GM12891 (cell line): ENCODE measurements around the gene PAPSS2.

Experiments used
- DNase-seq: peaks from one replicate; pipeline ENCODE4 v3.0.0; 2011; ENCODE audit warnings: low spot score; ENCODE audit not compliant: insufficient read length
- FAIRE-seq: peaks from 2 replicates; lab custom pipeline; 2011; peaks lifted over from hg19 to GRCh38; lab: Jason Lieb, UNC
- PAX5 ChIP-seq: IDR thresholded peaks from 2 replicates; pipeline ENCODE4 v1.6.1; 2011; ENCODE audit warnings: low read length, moderate library complexity, mild to moderate bottlenecking; ENCODE audit not compliant: insufficient read depth, severe bottlenecking
- POLR2A ChIP-seq: IDR thresholded peaks from 2 replicates; pipeline ENCODE4 v1.6.1; 2011; ENCODE audit warnings: low read depth, low read length, control low read depth
- POLR2AphosphoS5 ChIP-seq: IDR thresholded peaks from 2 replicates; pipeline ENCODE4 v1.6.1; 2011; ENCODE audit warnings: low read depth, low read length, control low read depth
- POU2F2 ChIP-seq: IDR thresholded peaks from 2 replicates; pipeline ENCODE4 v1.6.1; 2011; ENCODE audit warnings: low read depth, mild to moderate bottlenecking, control low read depth, low read length, moderate library complexity
- SPI1 ChIP-seq: IDR thresholded peaks from 2 replicates; pipeline ENCODE4 v1.6.1; 2011; ENCODE audit warnings: low read depth, low read length, control low read depth
- TAF1 ChIP-seq: IDR thresholded peaks from 2 replicates; pipeline ENCODE4 v1.6.1; 2011; ENCODE audit warnings: low read depth, low read length, control low read depth

PAPSS2 gene

DNA sequence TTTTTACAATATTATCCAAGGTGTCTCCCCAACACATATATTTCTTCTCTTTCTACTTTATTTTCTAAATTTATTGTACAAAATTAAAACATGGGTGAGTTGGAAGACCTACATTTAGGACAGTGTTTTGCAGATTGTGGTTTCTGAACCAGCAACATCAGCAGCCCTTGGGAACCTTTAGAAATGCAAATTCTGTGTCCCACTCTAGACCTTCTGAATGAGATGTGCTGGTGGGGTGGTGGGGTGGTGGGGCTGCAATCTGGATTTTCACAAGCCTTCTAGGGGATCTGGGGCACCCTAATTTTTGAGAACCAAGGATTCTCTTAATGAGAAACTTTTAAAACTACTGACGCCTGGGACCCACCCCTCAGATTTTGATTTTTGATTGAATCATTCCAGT lies 7.4 kb upstream of the PAPSS2 start:
- FAIRE-seq: no peak
- TF ChIP-seq TAF1 (no peak), PAX5 (no peak)
- no peak for DNase-seq

DNA sequence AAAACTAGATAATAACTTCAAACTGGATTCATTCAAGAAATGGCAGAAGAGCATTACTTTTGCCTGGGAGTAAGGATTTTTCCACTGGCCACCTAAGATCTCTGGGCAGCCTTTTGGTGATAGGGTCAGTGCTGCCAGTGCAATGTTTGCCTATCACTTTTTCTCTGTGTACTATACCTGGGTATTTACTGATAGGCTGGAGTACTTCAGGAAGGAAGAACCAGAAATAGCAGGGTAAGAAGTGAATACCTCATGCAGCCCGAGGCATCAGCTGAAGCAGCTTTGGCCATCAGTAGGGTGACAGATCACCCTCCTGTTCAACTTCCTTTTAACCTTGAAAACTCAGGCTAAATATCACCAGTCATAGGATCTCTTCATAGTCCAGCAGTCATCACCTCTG lies 5.5 kb upstream of the PAPSS2 start:
- FAIRE-seq (no peak), DNase-seq (no peak)
- TF ChIP-seq POLR2AphosphoS5: no peak
- TF ChIP-seq PAX5: no peak
- TF ChIP-seq POU2F2: no peak
- no peak for TF ChIP-seq POLR2A
- TF ChIP-seq SPI1: no peak

DNA sequence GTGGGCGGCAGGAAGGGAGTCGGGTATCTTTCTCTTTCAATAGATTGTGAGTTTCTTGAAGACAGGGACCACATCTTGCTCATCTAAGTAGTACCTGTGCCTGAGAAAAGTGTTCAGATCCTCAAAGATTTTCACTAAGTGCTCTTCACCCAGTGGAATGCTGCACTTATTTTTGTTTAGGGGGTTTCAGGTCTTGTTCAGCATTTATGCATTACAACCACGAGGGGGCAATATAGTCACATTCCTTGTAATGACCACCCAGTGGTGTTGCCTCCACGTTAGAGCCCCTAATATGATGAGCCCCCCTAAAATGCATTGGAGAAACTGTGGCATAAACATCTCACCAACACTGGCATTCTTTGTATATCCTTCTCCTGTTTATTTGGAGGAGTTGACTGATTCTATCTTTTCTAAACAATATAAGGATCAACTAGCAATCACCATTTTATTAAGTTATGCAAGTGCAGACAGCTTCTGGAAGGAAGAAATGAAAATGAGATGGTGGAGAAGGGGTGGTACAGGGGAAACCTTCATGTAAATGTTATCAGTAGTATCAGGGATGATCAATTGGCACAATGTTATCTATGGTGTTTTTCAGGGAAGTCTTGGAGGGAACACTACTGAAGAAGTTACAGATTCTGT lies 3.1 kb upstream of the PAPSS2 start:
- TF ChIP-seq PAX5 (no peak), SPI1 (no peak), POU2F2 (no peak), POLR2AphosphoS5 (no peak), POLR2A (no peak), TAF1 (no peak)
- peak; percentile 69 for FAIRE-seq
- DNase-seq: no peak

DNA sequence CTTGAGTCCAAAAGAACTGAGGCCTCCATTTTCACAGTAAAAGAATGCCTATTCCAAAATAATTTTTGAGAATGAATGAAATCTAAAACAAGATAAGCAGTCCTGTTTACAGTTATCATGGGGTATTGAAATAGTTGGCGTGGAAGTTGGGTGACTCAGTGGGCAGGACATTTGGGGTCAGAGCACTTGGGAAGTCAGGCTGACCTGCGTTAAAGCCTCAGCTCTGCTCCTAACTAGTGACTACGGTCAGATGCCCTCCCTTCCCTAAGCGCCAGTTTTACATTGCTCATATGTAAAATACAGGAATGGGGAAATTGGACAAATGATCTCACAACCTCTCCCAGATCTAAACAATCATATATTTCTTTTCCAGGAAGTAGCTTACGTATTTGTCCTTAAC lies 2.3 kb upstream of the PAPSS2 start:
- TF ChIP-seq SPI1 (no peak), POU2F2 (no peak), POLR2A (no peak), PAX5 (no peak), POLR2AphosphoS5 (no peak), TAF1 (no peak)
- FAIRE-seq (no peak), DNase-seq (no peak)

DNA sequence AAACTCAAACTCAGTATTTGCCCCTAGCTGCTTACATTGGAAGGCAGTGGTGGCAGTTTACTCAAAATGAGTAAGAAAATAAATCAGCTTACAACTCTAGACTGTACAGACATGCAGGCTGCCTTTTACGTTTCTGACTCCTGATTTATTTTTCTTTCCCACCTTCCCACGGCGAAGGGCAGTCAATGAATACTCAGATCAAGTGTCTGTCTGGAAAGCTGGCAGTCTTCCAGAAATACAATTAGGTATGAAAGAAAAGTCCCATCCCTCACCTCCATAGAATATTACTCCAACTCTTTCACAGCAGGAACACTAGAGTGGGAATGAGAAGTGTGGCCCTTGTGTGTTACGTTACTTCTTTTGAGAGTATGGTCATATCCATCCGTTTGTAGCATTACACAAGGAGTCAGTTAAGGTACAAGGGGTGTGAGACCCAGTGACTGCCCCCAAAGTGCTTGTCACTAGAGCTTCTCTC lies 1.3 kb upstream of the PAPSS2 start:
- DNase-seq (no peak), FAIRE-seq (no peak)
- TF ChIP-seq POLR2AphosphoS5 (no peak), SPI1 (no peak), TAF1 (no peak), POLR2A (no peak), PAX5 (no peak), POU2F2 (no peak)

DNA sequence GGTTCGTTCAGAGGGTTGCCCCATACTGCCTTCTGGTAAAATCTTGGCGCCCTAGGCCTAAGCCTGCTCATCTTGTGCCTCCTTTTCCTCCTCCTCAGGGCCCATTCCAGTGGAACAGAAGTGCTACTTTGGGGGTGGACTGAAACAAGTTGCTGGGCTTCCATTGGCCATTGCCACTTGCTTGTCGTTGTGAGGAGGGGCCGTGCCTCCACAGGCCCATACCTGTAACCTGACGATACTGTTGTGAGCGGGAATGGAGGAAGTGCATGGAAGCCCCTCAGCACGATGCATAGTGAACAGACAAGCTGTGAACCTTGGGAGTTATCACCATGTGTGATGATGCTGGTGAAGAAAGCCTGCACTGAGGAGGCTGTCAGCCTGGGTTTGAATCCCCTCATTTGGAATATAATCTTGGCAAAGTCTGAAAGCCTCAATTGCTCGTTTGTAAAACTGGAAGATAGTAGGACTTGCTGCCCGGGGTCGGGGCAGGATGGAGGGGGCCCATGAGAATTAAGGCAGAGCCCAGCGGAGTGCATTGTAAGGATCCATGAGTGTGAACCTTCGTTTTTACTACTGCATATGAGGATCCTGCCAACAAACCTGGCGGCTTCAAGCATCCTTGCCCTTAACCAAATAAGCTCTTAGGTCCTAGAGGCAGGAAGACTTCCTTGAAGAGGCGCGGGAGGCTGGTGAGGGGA lies 671 bp upstream of the PAPSS2 start:
- DNase-seq: no peak
- peak; percentile 71 for FAIRE-seq
- TF ChIP-seq SPI1 (no peak), POLR2A (no peak), PAX5 (no peak), POU2F2 (no peak)

DNA sequence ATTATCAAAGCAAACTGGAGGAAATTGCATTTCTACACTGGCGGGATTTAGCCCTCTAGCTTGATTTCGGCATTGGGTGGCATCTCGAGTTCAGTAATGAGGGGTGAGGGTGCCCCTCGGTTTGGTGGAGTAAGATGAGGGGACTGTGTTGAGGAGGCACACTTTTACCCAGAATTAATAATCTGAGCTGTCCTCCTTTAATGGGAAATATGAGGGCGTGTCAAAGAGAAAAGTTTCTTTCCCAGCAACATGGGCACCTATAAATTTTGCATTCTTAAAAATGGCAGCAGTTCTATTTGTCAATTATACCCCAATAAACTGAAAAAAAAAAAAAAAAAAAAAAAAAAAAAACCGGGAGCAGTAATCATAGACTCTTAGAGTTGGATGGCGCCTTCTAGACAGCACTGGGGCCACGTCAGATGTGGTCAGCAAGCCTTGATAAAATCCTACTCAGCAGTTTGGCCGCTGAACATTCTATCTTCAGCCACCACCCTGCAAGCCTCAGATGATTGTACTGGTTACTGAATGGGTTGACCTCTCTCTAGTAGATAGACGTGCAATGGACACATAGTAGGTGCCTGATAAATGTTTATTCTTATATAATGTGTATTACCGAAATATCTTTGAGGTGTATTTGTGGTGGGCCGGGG lies 931 bp downstream of the PAPSS2 start:
- no peak for DNase-seq
- peak; percentile 43 for FAIRE-seq
- no peak for TF ChIP-seq POU2F2
- TF ChIP-seq POLR2AphosphoS5: no peak
- no peak for TF ChIP-seq POLR2A
- TF ChIP-seq PAX5: no peak
- TF ChIP-seq SPI1: no peak
- no peak for TF ChIP-seq TAF1

DNA sequence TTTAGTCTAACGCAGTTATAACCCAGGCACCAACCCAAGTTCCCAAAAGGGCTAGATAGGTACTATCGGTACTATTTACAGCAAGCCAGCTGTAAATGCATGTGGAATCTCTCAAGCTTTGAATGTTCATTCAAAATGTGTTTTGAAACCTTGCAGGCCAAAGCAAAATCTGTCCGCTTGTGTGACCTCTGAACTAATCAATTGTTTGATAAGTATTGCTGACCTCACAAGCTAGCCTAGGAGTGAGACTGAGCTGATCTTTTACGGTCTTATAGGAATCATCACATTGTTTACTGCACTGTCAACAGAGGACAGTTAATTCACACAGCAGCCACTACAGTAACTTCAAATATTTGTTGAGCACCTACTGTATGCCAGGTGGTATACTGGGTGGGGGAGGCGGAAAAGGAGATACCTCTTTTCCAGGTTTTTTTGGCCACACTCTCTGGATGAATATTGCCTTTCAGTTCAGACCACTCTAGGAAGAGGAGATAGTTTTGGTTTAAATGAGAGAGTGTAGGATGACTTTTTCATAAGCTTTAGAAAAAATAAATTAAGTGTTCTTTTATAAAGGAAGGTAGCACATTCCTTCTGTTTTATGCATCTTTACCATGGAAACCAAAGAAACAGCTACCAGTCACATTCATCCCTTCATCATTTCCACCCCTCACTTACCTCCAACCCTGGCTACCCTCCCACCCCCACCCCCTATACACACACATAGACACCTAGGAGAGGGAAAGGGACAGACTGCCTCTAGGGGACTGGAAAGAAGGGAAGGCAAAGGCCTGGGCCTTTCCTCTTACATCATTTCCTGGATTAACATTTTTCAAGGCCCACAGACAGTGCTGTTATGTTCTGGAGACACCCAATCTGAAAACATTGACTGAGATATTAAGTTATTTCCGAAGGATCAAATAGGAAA lies 2.4 kb downstream of the PAPSS2 start:
- FAIRE-seq (no peak), DNase-seq (no peak)
- no peak for TF ChIP-seq SPI1
- TF ChIP-seq TAF1: no peak

DNA sequence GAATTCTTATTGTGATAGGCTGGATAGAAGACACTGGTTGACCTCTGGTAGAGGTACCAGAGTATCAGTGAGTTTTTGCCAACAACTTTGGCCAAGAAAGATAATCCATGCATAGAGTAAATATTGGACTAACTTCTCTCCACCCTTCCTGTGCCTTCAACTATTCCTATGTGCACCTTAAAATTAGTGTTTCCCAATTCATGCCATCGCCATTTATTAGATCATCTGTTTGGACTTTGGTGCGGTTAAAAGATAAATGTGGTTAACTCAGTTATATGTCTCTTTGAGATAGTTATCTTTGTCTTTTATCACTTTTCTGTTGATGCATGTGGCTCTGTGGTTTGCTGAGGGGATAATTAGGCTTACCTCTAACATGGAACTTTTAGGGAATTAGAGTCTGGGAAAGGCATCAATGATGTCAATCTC lies 4.6 kb downstream of the PAPSS2 start:
- no peak for DNase-seq
- TF ChIP-seq POLR2AphosphoS5 (no peak), POLR2A (no peak), SPI1 (no peak), PAX5 (no peak), TAF1 (no peak), POU2F2 (no peak)
- FAIRE-seq: no peak
